Ascending aorta (tissue), 2 donors: Measurements from ENCODE around the gene ADGRV1. TPM values are rescaled to one million over a fixed set of nuclear protein-coding genes. Genes with fewer than 3 reads are reported as not detected.
A peak's percentile ranks its signal among the peaks of the same experiment; 100 is the strongest.

Experiments
- DNase-seq, 2 donors: peaks; one replicate each; pipeline ENCODE4 v3.0.0-alpha.2; 2019; ENCODE audit warnings: low spot score in 2 of 2
- H3K27ac ChIP-seq, 2 donors: fragments of 200-600 bp; sonication (generic); one replicate each; pipeline ENCODE4 v1.5.1; 2016 to 2017; ENCODE audit warnings: mild to moderate bottlenecking in 1 of 2
- H3K27me3 ChIP-seq: fragments of 200-600 bp; sonication (generic); one replicate; pipeline ENCODE4 v1.5.1; 2017
- H3K36me3 ChIP-seq, 2 donors: fragments of 200-600 bp; sonication (generic); one replicate each; pipeline ENCODE4 v1.5.1; 2016
- H3K4me1 ChIP-seq, 2 donors: fragments of 200-600 bp; sonication (generic); one replicate each; pipeline ENCODE4 v1.5.1; 2016 to 2017; ENCODE audit warnings: mild to moderate bottlenecking in 1 of 2
- H3K4me3 ChIP-seq, 2 donors: fragments of 200-600 bp; sonication (generic); one replicate each; pipeline ENCODE4 v1.5.1; 2016 to 2017; ENCODE audit warnings: mild to moderate bottlenecking in 1 of 2
- H3K9me3 ChIP-seq, 2 donors: fragments of 200-600 bp; sonication (generic); one replicate each; pipeline ENCODE4 v1.5.1; 2016
- CTCF ChIP-seq, 3 experiments: fragments of 200-600 bp in 2 of 3; fragments of 450-650 bp in 1 of 3; sonication (generic) in 2 of 3; IDR thresholded peaks; one replicate each; pipeline ENCODE4 v1.5.1; 2016 to 2019; ENCODE audit warnings: antibody characterized with exemption in 3 of 3, mild to moderate bottlenecking in 1 of 3, moderate library complexity in 1 of 3
- intact Hi-C: fragments of 100-400 bp; cut with DNase I; formaldehyde crosslinking; loops from one replicate; pipeline ENCODE4 v1.15.1; 2023
- total RNA-seq: library from RNA; depleted of rRNA; stranded (reverse); fragments of >200 nt; gene quantifications from one replicate; pipeline ENCODE4 v1.1.0, GENCODE V29; 2016

Gene ADGRV1
- total RNA-seq, 1 donor from 2014 or later: 6.9 TPM

DNA sequence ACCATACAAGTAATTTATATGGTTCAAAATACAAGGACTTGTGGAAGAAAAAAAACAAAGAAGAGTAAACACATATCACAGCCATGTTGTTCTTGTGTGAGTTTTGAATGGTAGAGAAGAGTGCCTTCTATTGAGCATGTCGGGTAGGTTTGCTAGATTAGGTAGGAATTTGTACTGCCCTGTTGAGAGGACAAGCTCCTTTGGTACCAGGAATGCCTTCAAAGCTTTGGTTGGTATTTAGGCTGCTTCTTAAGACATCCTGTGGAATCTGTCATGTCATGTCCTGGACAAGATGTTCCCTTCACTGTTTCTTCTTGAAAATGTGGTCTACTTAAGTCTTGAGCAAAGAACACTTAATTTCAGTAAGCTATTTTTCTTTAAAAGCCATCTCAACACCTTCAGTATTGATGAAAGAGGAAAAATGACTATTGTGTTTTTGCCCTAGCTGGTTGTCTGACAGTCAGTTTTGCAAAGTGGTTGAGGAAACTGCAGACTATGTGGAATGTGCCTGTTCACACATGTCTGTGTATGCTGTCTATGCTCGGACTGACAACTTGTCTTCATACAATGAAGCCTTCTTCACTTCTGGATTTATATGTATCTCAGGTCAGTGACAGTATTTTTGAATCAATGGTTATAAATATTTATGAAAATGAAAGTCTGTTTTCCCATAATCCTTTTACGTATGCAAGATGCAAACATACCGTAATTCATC, 296.9 kb downstream of the ADGRV1 start:
- TF ChIP-seq CTCF (IDR thresholded peaks at IDR 0.05): no peak
- intact Hi-C loops: no loop called here
- Histone ChIP-seq H3K4me3 (no peak overlapping the region), H3K36me3 (no peaks in the 10 kb centered on the region), H3K27me3 (no peaks in the 10 kb centered on the region), H3K9me3 (no peaks in the 10 kb centered on the region), H3K4me1 (no peaks in the 10 kb centered on the region), H3K27ac (no peak overlapping the region)
- no peak for DNase-seq

- no peaks in the 10 kb centered on the region for H3K36me3 ChIP-seq
- H3K4me3 ChIP-seq: no peak overlapping the region
- no peaks in the 10 kb centered on the region for H3K4me1 ChIP-seq
- no peaks in the 10 kb centered on the region for H3K27me3 ChIP-seq
- DNase-seq: no peak
- no peak overlapping the region for H3K27ac ChIP-seq
- no peak for TF ChIP-seq CTCF (IDR thresholded peaks at IDR 0.05)
- intact Hi-C loops: no loop called here
- H3K9me3 ChIP-seq: no peaks in the 10 kb centered on the region
Observed at GRCh38 chr5:90861843-90862586, 303.4 kb downstream of the ADGRV1 start.

DNA sequence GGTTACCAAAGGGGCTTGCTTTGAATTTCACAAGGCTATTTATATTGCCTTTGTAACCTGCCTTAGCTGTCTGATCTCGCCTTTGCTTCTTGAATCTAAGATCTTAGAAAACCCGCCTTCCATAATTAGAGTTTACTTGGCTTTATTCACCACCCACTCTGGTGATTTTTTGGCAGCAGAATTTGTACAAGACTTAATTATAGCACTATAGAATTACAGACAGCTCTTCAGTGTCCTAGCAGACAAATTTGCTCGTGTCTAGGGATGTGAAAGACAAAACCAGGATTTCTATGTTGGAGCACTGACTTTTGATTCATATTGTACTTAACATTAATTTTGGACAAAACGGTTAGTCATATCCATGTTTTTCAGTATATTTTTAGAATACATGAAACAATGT, 306.6 kb downstream of the ADGRV1 start:
- H3K4me3 ChIP-seq: no peak overlapping the region
- DNase-seq: no peak
- intact Hi-C loops: no loop called here
- H3K27me3 ChIP-seq: no peaks in the 10 kb centered on the region
- no peaks in the 10 kb centered on the region for H3K9me3 ChIP-seq
- TF ChIP-seq CTCF (IDR thresholded peaks at IDR 0.05): no peak
- no peaks in the 10 kb centered on the region for H3K36me3 ChIP-seq
- H3K4me1 ChIP-seq: no peaks in the 10 kb centered on the region
- H3K27ac ChIP-seq: no peak overlapping the region

- no peak for DNase-seq
- Histone ChIP-seq H3K4me3 (peak overlapping the region in 1 of 2 donors; percentile 42), H3K9me3 (no peaks in the 10 kb centered on the region), H3K36me3 (no peaks in the 10 kb centered on the region), H3K27ac (no peak overlapping the region), H3K4me1 (no peaks in the 10 kb centered on the region), H3K27me3 (no peaks in the 10 kb centered on the region)
- TF ChIP-seq CTCF (IDR thresholded peaks at IDR 0.05): peak; percentile 34 to 56 (median 50)
- intact Hi-C loops: loop anchor here (1.0 to 2.0 kb wide), 3 partner anchors 234 to 553 kb away; partner anchors contain the start of gene ARRDC3
Observed at GRCh38 chr5:90866333-90866732, 307.7 kb downstream of the ADGRV1 start.

DNA sequence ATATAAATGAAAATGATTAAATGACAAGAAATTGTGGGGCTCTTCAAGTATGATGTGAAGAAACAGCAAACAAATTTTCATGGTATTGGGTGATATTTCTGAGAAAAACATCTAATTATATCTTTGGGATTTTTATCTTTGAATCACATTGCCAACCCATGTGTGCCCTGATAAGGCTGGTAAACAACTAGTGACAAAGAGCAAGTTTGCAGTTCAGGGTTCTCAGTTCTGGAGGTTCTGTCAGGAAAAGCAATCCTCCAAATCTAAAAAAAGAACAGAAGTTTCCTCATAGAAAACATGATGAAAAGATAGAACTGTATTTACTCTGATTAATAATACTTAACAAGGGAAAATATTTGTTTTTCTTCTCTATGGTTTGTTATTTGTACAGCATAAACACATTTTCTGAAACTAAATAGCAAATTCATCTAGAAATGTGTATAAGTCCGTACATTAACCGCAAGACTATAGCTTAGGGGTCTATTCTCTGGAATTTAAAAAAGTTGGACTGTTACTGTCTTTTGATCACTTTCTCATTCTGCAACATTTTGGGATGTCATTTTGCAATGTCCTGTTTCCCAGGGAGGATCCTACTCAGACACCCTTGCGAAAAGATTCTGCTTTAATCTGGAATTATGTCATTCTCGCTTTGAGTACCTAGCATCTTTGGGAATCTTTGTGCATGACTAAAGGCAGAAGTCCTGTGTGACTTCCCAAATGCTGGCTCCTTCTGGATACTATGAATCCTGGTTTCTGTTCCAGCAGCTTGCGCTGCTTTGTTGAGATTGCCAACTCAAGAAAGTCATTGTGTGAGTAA, 308.5 kb downstream of the ADGRV1 start:
- Histone ChIP-seq H3K27me3 (no peaks in the 10 kb centered on the region), H3K4me1 (no peaks in the 10 kb centered on the region), H3K36me3 (no peaks in the 10 kb centered on the region), H3K4me3 (no peak overlapping the region), H3K9me3 (no peaks in the 10 kb centered on the region), H3K27ac (no peak overlapping the region)
- intact Hi-C loops: loop anchor here (1.0 to 2.0 kb wide), 3 partner anchors 234 to 552 kb away; partner anchors contain the start of gene ARRDC3
- no peak for TF ChIP-seq CTCF (IDR thresholded peaks at IDR 0.05)
- no peak for DNase-seq
